GM18858 (cell line): ENCODE data around the gene NFS1.
"Not testable (repeated sequence)": the region's sequence is repeated elsewhere in the genome, so short reads cannot be mapped to it uniquely, and the experiment has no call there.

Experiments used
- ATAC-seq: cut with Tn5 transposase; IDR thresholded peaks from one replicate; pipeline ENCODE4 v1.9.1; 2021; ENCODE audit not compliant: unreplicated experiment

NFS1 gene

GRCh38 chr20:35729836-35730582 lies 30.9 kb upstream of the NFS1 start:
- ATAC-seq: no peak

- no peak for ATAC-seq
These were observed 30.2 kb upstream of the NFS1 start for GRCh38 chr20:35729283-35729807.

GRCh38 chr20:35726842-35727711 lies 27.9 kb upstream of the NFS1 start:
- no peak for ATAC-seq

GRCh38 chr20:35724321-35725230 lies 25.4 kb upstream of the NFS1 start:
- no peak for ATAC-seq

- not testable (repeated sequence) for ATAC-seq
These were observed 24.6 kb upstream of the NFS1 start for GRCh38 chr20:35723652-35724320.

GRCh38 chr20:35723275-35723639 lies 24.1 kb upstream of the NFS1 start:
- ATAC-seq: not testable (repeated sequence)

- no peak for ATAC-seq
These were observed 22.5 kb upstream of the NFS1 start for GRCh38 chr20:35721621-35722020.

GRCh38 chr20:35721219-35721618 lies 22.1 kb upstream of the NFS1 start:
- no peak for ATAC-seq

GRCh38 chr20:35720165-35721123 lies 21.3 kb upstream of the NFS1 start:
- no peak for ATAC-seq

GRCh38 chr20:35719717-35720116 lies 20.6 kb upstream of the NFS1 start:
- ATAC-seq: no peak

GRCh38 chr20:35718972-35719635 lies 20.0 kb upstream of the NFS1 start:
- ATAC-seq: no peak

- ATAC-seq: not testable (repeated sequence)
These were observed 19.2 kb upstream of the NFS1 start for GRCh38 chr20:35718321-35718720.

GRCh38 chr20:35716330-35716729 lies 17.2 kb upstream of the NFS1 start:
- ATAC-seq: no peak

- no peak for ATAC-seq
These were observed 16.5 kb upstream of the NFS1 start for GRCh38 chr20:35715652-35716051.

- ATAC-seq: no peak
These were observed 15.0 kb upstream of the NFS1 start for GRCh38 chr20:35714127-35714526.

- not testable (repeated sequence) for ATAC-seq
These were observed 14.0 kb upstream of the NFS1 start for GRCh38 chr20:35713120-35713519.

- ATAC-seq: no peak
These were observed 12.5 kb upstream of the NFS1 start for GRCh38 chr20:35711588-35712209.

GRCh38 chr20:35710884-35711587 lies 11.9 kb upstream of the NFS1 start:
- ATAC-seq: no peak
